ENCODE data around the gene SMPDL3B.

SMPDL3B gene

GRCh38 chr1:27972141-27972540 lies 37.3 kb downstream of the SMPDL3B start:
- H3K36me3 ChIP-seq (ENCODE audit: insufficient read depth, low read length), result peaks cover 48% of the 10 kb centered on the region
- 98% methylated on average over 4 of the region's 4 CpGs for WGBS

GRCh38 chr1:27973771-27974416 lies 39.1 kb downstream of the SMPDL3B start:
- 94% methylated on average over 4 of the region's 4 CpGs for WGBS
- no peak overlapping the region for H3K27ac ChIP-seq (ENCODE audit: low read depth, low read length)

More at GRCh38 chr1:27972141-27972540, 37.3 kb downstream of the SMPDL3B start:
- H3K27me3 ChIP-seq (ENCODE audit: insufficient read depth, low read length), result no peaks in the 10 kb centered on the region
- no peak overlapping the region for H3K4me3 ChIP-seq (ENCODE audit: low read length)
- H3K4me1 ChIP-seq (ENCODE audit: insufficient read depth, low read length), result no peaks in the 10 kb centered on the region
- H3K9ac ChIP-seq (ENCODE audit: low read depth, low read length), result no peak overlapping the region
- no peaks in the 10 kb centered on the region for H3K9me3 ChIP-seq (ENCODE audit: insufficient read depth, low read depth, low read length)
- H3K27ac ChIP-seq (ENCODE audit: low read depth, low read length), result no peak overlapping the region

GRCh38 chr1:27974417-27974781 lies 39.6 kb downstream of the SMPDL3B start:
- Histone ChIP-seq H3K4me1 (ENCODE audit: insufficient read depth, low read length) (no peaks in the 10 kb centered on the region), H3K4me3 (ENCODE audit: low read length) (no peak overlapping the region), H3K27ac (ENCODE audit: low read depth, low read length) (no peak overlapping the region), H3K9me3 (ENCODE audit: insufficient read depth, low read depth, low read length) (no peaks in the 10 kb centered on the region), H3K27me3 (ENCODE audit: insufficient read depth, low read length) (no peaks in the 10 kb centered on the region), H3K9ac (ENCODE audit: low read depth, low read length) (no peak overlapping the region), H3K36me3 (ENCODE audit: insufficient read depth, low read length) (peaks cover 49% of the 10 kb centered on the region)

More at GRCh38 chr1:27973771-27974416, 39.1 kb downstream of the SMPDL3B start:
- Histone ChIP-seq H3K36me3 (ENCODE audit: insufficient read depth, low read length) (peaks cover 49% of the 10 kb centered on the region), H3K9me3 (ENCODE audit: insufficient read depth, low read depth, low read length) (no peaks in the 10 kb centered on the region), H3K27me3 (ENCODE audit: insufficient read depth, low read length) (no peaks in the 10 kb centered on the region), H3K4me3 (ENCODE audit: low read length) (no peak overlapping the region), H3K9ac (ENCODE audit: low read depth, low read length) (no peak overlapping the region), H3K4me1 (ENCODE audit: insufficient read depth, low read length) (no peaks in the 10 kb centered on the region)

GRCh38 chr1:27979151-27979858 lies 44.5 kb downstream of the SMPDL3B start:
- no peak overlapping the region for H3K27ac ChIP-seq (ENCODE audit: low read depth, low read length)
- no peaks in the 10 kb centered on the region for H3K4me1 ChIP-seq (ENCODE audit: insufficient read depth, low read length)
- H3K9ac ChIP-seq (ENCODE audit: low read depth, low read length), result no peak overlapping the region
- H3K9me3 ChIP-seq (ENCODE audit: insufficient read depth, low read depth, low read length), result no peaks in the 10 kb centered on the region
- 90% methylated on average over 1 of the region's 1 CpG for WGBS
- no peak overlapping the region for H3K4me3 ChIP-seq (ENCODE audit: low read length)
- peaks cover 23% of the 10 kb centered on the region for H3K36me3 ChIP-seq (ENCODE audit: insufficient read depth, low read length)
- H3K27me3 ChIP-seq (ENCODE audit: insufficient read depth, low read length), result no peaks in the 10 kb centered on the region

GRCh38 chr1:27979859-27980201 lies 45.0 kb downstream of the SMPDL3B start:
- H3K27me3 ChIP-seq (ENCODE audit: insufficient read depth, low read length), result no peaks in the 10 kb centered on the region
- no peaks in the 10 kb centered on the region for H3K4me1 ChIP-seq (ENCODE audit: insufficient read depth, low read length)
- H3K36me3 ChIP-seq (ENCODE audit: insufficient read depth, low read length), result peaks cover 18% of the 10 kb centered on the region
- no peaks in the 10 kb centered on the region for H3K9me3 ChIP-seq (ENCODE audit: insufficient read depth, low read depth, low read length)
- 85% methylated on average over 2 of the region's 2 CpGs for WGBS
- no peak overlapping the region for H3K27ac ChIP-seq (ENCODE audit: low read depth, low read length)
- no peak overlapping the region for H3K4me3 ChIP-seq (ENCODE audit: low read length)
- no peak overlapping the region for H3K9ac ChIP-seq (ENCODE audit: low read depth, low read length)

GRCh38 chr1:27980216-27980845 lies 45.5 kb downstream of the SMPDL3B start:
- Histone ChIP-seq H3K9ac (ENCODE audit: low read depth, low read length) (no peak overlapping the region), H3K27ac (ENCODE audit: low read depth, low read length) (no peak overlapping the region), H3K4me3 (ENCODE audit: low read length) (no peak overlapping the region), H3K9me3 (ENCODE audit: insufficient read depth, low read depth, low read length) (no peaks in the 10 kb centered on the region), H3K4me1 (ENCODE audit: insufficient read depth, low read length) (no peaks in the 10 kb centered on the region), H3K27me3 (ENCODE audit: insufficient read depth, low read length) (no peaks in the 10 kb centered on the region), H3K36me3 (ENCODE audit: insufficient read depth, low read length) (peaks cover 15% of the 10 kb centered on the region)
- 100% methylated on average over 1 of the region's 1 CpG for WGBS

GRCh38 chr1:27981145-27981544 lies 46.3 kb downstream of the SMPDL3B start:
- 97% methylated on average over 3 of the region's 3 CpGs for WGBS
- Histone ChIP-seq H3K27ac (ENCODE audit: low read depth, low read length) (no peak overlapping the region), H3K36me3 (ENCODE audit: insufficient read depth, low read length) (peaks cover 12% of the 10 kb centered on the region), H3K4me3 (ENCODE audit: low read length) (no peak overlapping the region), H3K27me3 (ENCODE audit: insufficient read depth, low read length) (no peaks in the 10 kb centered on the region), H3K9me3 (ENCODE audit: insufficient read depth, low read depth, low read length) (no peaks in the 10 kb centered on the region), H3K4me1 (ENCODE audit: insufficient read depth, low read length) (no peaks in the 10 kb centered on the region), H3K9ac (ENCODE audit: low read depth, low read length) (no peak overlapping the region)

GRCh38 chr1:27990920-27991537 lies 56.2 kb downstream of the SMPDL3B start:
- H3K4me1 ChIP-seq (ENCODE audit: insufficient read depth, low read length), result no peaks in the 10 kb centered on the region
- H3K9me3 ChIP-seq (ENCODE audit: insufficient read depth, low read depth, low read length), result no peaks in the 10 kb centered on the region
- 95% methylated on average over 3 of the region's 3 CpGs for WGBS
- peaks cover 77% of the 10 kb centered on the region for H3K36me3 ChIP-seq (ENCODE audit: insufficient read depth, low read length)
- no peak overlapping the region for H3K27ac ChIP-seq (ENCODE audit: low read depth, low read length)
- H3K9ac ChIP-seq (ENCODE audit: low read depth, low read length), result no peak overlapping the region
- H3K27me3 ChIP-seq (ENCODE audit: insufficient read depth, low read length), result no peaks in the 10 kb centered on the region
- no peak overlapping the region for H3K4me3 ChIP-seq (ENCODE audit: low read length)

GRCh38 chr1:27992276-27992675 lies 57.5 kb downstream of the SMPDL3B start:
- peaks cover 85% of the 10 kb centered on the region for H3K36me3 ChIP-seq (ENCODE audit: insufficient read depth, low read length)
- no peak overlapping the region for H3K9ac ChIP-seq (ENCODE audit: low read depth, low read length)
- no peak overlapping the region for H3K4me3 ChIP-seq (ENCODE audit: low read length)
- 93% methylated on average over 6 of the region's 6 CpGs for WGBS
- no peaks in the 10 kb centered on the region for H3K27me3 ChIP-seq (ENCODE audit: insufficient read depth, low read length)
- no peaks in the 10 kb centered on the region for H3K4me1 ChIP-seq (ENCODE audit: insufficient read depth, low read length)
- no peak overlapping the region for H3K27ac ChIP-seq (ENCODE audit: low read depth, low read length)
- H3K9me3 ChIP-seq (ENCODE audit: insufficient read depth, low read depth, low read length), result no peaks in the 10 kb centered on the region

GRCh38 chr1:27993241-27993640 lies 58.4 kb downstream of the SMPDL3B start:
- Histone ChIP-seq H3K27me3 (ENCODE audit: insufficient read depth, low read length) (no peaks in the 10 kb centered on the region), H3K9ac (ENCODE audit: low read depth, low read length) (no peak overlapping the region), H3K4me1 (ENCODE audit: insufficient read depth, low read length) (no peaks in the 10 kb centered on the region), H3K36me3 (ENCODE audit: insufficient read depth, low read length) (peaks cover 86% of the 10 kb centered on the region), H3K9me3 (ENCODE audit: insufficient read depth, low read depth, low read length) (no peaks in the 10 kb centered on the region), H3K4me3 (ENCODE audit: low read length) (no peak overlapping the region), H3K27ac (ENCODE audit: low read depth, low read length) (no peak overlapping the region)
- WGBS, result 99% methylated on average over 3 of the region's 3 CpGs

- H3K9ac ChIP-seq (ENCODE audit: low read depth, low read length), result no peak overlapping the region
- H3K4me1 ChIP-seq (ENCODE audit: insufficient read depth, low read length), result no peaks in the 10 kb centered on the region
- H3K27ac ChIP-seq (ENCODE audit: low read depth, low read length), result no peak overlapping the region
- no peak overlapping the region for H3K4me3 ChIP-seq (ENCODE audit: low read length)
- 79% methylated on average over 1 of the region's 1 CpG for WGBS
- no peaks in the 10 kb centered on the region for H3K9me3 ChIP-seq (ENCODE audit: insufficient read depth, low read depth, low read length)
- peaks cover 86% of the 10 kb centered on the region for H3K36me3 ChIP-seq (ENCODE audit: insufficient read depth, low read length)
- no peaks in the 10 kb centered on the region for H3K27me3 ChIP-seq (ENCODE audit: insufficient read depth, low read length)
Measured at GRCh38 chr1:27994060-27994459, 59.3 kb downstream of the SMPDL3B start.
